ENCODE results near the gene RPTOR.

The RPTOR gene

GRCh38 chr17:81013642-81014041 lies 469.0 kb downstream of the RPTOR start:
- DNase-seq = no peak

DNA sequence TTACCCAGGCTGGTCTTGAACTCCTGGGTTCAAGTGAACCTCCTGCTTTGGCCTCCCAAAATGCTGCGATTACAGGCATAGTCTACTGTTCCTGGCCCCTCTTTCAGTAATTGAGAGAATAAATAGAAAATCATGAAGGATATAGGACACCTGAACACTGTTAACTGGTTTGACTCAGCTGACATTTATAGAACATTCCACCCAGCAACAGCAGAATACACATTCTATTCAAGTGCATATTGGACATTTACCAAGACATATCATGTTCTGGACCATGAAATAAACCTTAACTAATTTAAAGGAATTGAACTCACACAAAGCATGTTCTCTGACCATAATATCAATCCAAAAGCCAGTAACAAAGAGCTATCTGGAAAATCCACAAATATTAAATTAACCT lies 470.5 kb downstream of the RPTOR start:
- no peak for DNase-seq
